Ishikawa (cell line): ENCODE measurements around the gene PIP4K2C.

Experiments used
- CEBPB ChIP-seq: IDR thresholded peaks from 2 replicates; pipeline ENCODE4 v1.6.1; 2012
- CREB1 ChIP-seq: IDR thresholded peaks from 2 replicates; pipeline ENCODE4 v1.6.1; 2012; ENCODE audit warnings: low read depth
- EGR1 ChIP-seq: IDR thresholded peaks from 2 replicates; pipeline ENCODE4 v1.6.1; 2012
- EP300 ChIP-seq: IDR thresholded peaks from 2 replicates; pipeline ENCODE4 v1.6.1; 2012; ENCODE audit warnings: borderline replicate concordance
- FOXM1 ChIP-seq: IDR thresholded peaks from 2 replicates; pipeline ENCODE4 v1.6.1; 2012; ENCODE audit warnings: low read depth, borderline replicate concordance
- RAD21 ChIP-seq: IDR thresholded peaks from 2 replicates; pipeline ENCODE4 v1.6.1; 2012; ENCODE audit warnings: low read depth
- TAF1 ChIP-seq: IDR thresholded peaks from 2 replicates; pipeline ENCODE4 v1.6.1; 2012; ENCODE audit warnings: low read depth, mild to moderate bottlenecking
- TCF12 ChIP-seq: IDR thresholded peaks from 2 replicates; pipeline ENCODE4 v1.6.1; 2012; ENCODE audit warnings: low read depth
- YY1 ChIP-seq: IDR thresholded peaks from 2 replicates; pipeline ENCODE4 v1.6.1; 2012; ENCODE audit warnings: low read depth
- ZBTB7A ChIP-seq: IDR thresholded peaks from 2 replicates; pipeline ENCODE4 v1.6.1; 2012; ENCODE audit warnings: low read depth
- TF ChIP-seq, protein P1 (sequence below): IDR thresholded peaks from 2 replicates; pipeline ENCODE4 v1.6.1; 2012
- TF ChIP-seq, protein P2 (sequence below): IDR thresholded peaks from 2 replicates; pipeline ENCODE4 v1.6.1; 2012
- TF ChIP-seq, protein P3 (sequence below): IDR thresholded peaks from 2 replicates; pipeline ENCODE4 v1.6.1; 2012; ENCODE audit warnings: low read depth, mild to moderate bottlenecking

DNA sequence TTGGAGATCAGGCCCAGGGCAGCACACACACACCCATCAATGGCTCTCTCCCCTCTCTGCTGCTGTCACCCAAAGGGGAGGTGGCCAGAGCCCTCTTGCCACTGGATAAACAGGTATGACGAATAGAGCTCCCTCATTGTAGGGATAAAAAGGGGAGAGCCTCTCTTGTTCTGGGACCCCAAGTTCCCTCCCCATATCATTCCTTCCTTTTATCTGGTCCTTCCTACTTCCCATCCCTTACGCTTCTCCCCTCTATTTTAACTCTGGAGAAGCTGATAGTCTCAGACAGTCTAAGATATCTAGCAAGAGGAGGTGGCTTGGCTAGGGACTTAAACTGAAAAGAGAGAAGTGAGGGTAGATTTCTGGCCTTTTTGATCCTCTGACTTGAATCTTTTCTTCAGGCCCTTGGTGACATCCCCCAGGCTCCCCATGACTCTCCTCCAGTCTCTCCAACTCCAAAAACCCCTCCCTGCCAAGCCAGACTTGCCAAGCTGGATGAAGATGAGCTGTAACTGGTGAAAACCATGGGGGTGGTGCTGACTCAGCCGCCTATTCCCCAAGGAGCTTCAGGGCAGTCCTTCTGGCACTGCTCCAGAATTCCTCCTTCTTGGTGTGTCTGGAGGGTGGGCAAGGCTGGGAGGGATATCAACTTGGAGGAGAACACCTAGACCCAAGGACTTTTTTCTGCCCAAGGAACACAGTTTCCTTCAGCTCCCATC, 25.6 kb downstream of the PIP4K2C start:
- no peak for TF ChIP-seq CEBPB
- no peak for TF ChIP-seq EP300
- no peak for TF ChIP-seq TAF1
- TF ChIP-seq ZBTB7A: no peak
- TF ChIP-seq, protein P1, sequence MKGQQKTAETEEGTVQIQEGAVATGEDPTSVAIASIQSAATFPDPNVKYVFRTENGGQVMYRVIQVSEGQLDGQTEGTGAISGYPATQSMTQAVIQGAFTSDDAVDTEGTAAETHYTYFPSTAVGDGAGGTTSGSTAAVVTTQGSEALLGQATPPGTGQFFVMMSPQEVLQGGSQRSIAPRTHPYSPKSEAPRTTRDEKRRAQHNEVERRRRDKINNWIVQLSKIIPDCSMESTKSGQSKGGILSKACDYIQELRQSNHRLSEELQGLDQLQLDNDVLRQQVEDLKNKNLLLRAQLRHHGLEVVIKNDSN: no peak
- no peak for TF ChIP-seq CREB1
- TF ChIP-seq YY1: no peak
- TF ChIP-seq RAD21: no peak
- TF ChIP-seq TCF12: no peak
- no peak for TF ChIP-seq FOXM1
- TF ChIP-seq, protein P2, sequence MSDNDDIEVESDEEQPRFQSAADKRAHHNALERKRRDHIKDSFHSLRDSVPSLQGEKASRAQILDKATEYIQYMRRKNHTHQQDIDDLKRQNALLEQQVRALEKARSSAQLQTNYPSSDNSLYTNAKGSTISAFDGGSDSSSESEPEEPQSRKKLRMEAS: no peak
- no peak for TF ChIP-seq EGR1
- TF ChIP-seq, protein P3, sequence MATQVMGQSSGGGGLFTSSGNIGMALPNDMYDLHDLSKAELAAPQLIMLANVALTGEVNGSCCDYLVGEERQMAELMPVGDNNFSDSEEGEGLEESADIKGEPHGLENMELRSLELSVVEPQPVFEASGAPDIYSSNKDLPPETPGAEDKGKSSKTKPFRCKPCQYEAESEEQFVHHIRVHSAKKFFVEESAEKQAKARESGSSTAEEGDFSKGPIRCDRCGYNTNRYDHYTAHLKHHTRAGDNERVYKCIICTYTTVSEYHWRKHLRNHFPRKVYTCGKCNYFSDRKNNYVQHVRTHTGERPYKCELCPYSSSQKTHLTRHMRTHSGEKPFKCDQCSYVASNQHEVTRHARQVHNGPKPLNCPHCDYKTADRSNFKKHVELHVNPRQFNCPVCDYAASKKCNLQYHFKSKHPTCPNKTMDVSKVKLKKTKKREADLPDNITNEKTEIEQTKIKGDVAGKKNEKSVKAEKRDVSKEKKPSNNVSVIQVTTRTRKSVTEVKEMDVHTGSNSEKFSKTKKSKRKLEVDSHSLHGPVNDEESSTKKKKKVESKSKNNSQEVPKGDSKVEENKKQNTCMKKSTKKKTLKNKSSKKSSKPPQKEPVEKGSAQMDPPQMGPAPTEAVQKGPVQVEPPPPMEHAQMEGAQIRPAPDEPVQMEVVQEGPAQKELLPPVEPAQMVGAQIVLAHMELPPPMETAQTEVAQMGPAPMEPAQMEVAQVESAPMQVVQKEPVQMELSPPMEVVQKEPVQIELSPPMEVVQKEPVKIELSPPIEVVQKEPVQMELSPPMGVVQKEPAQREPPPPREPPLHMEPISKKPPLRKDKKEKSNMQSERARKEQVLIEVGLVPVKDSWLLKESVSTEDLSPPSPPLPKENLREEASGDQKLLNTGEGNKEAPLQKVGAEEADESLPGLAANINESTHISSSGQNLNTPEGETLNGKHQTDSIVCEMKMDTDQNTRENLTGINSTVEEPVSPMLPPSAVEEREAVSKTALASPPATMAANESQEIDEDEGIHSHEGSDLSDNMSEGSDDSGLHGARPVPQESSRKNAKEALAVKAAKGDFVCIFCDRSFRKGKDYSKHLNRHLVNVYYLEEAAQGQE: no peak
